Smooth muscle cell of the pulmonary artery (primary cell): Measurements from ENCODE around the gene PABPC1L. TPM values are rescaled to one million over a fixed set of nuclear protein-coding genes. Genes with fewer than 3 reads are reported as not detected.

Experiments
- total RNA-seq: library from RNA; depleted of rRNA; stranded (reverse); fragments of >200 nt; gene quantifications from 2 replicates; pipeline ENCODE4 v1.2.3, GENCODE V29; 2014

PABPC1L gene
- 9.9 and 19.4 TPM in 2 replicates for total RNA-seq

DNA sequence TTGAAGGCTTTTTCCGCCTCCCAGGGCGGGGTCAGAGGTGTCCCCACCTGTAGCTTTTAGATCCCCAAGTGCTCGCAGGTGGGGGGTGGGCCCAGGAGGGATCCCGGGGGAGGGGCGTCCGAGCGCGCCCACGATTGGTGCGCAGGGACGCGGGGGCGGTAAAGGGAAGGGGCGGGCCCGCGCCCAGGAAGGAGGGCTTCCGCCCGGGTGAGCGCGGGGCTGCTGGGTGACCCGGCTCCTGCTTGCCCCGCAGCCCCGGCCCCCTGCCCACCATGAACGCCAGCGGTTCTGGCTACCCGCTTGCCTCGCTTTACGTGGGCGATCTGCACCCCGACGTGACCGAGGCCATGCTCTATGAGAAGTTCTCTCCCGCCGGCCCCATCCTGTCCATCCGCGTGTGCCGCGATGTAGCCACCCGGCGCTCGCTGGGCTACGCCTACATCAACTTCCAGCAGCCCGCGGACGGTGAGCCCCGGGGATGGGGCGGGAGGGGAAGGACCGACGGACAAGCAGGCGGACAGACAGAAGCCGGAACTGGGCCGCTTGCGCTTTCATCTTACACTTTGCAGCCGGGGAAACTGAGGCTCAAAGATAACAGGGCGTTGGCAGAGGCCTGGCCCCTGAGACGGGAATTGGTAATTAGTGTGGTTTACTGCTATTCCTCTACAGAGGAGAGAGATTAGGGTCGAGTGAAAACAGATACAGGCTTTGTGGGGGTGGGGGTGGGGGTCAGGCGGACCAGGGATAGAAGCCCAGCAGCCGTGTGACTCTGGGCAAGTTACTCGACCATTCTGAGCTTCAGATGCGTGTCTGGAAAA, at the start of gene PABPC1L:
TSS of gene PABPC1L (plus strand) at position 189 of the 818 bp plus-strand sequence. CDS start at position 273, 84 bp downstream.

DNA sequence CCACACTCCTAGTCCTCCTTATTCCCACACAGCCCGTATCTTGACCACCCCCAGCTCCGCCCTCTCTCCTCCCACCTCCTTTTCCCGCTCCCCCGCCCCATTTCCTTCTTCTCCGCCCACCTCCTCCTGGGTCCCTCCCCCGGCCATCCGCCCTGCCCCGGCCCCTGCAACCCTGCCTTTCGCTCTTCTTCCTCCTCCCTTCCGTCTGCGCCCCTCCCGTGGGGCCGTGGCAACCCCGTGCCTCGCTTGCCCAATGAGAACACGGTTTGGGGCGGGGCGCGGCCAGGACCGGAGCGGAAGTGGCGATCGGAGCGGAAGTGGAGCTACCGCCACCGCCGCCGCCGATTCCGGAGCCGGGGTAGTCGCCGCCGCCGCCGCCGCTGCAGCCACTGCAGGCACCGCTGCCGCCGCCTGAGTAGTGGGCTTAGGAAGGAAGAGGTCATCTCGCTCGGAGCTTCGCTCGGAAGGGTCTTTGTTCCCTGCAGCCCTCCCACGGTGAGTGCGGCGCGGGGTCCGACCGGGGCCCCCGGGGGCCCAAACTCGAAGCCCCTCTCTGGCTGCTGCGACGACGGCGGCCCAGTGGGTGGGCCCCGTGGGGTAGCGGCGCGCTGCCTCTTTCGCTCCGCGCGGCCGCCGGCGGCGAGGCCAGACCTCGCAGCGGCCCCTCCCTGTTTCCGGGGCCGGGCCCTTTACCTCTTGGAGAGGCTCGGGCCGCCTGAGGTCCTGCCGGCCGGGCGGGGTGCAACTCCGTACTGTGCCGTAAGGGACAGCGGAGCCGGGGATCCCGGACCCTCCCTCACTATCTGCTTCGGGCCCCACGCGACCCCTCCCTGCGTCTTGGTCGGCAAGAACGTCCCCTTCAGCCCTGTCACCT, 24.2 kb upstream of the PABPC1L start, which contains the start of gene YWHAB:
TSS of gene YWHAB (plus strand) at position 314 of the 874 bp plus-strand sequence. CDS start 15,829 bp downstream, outside the sequence.

DNA sequence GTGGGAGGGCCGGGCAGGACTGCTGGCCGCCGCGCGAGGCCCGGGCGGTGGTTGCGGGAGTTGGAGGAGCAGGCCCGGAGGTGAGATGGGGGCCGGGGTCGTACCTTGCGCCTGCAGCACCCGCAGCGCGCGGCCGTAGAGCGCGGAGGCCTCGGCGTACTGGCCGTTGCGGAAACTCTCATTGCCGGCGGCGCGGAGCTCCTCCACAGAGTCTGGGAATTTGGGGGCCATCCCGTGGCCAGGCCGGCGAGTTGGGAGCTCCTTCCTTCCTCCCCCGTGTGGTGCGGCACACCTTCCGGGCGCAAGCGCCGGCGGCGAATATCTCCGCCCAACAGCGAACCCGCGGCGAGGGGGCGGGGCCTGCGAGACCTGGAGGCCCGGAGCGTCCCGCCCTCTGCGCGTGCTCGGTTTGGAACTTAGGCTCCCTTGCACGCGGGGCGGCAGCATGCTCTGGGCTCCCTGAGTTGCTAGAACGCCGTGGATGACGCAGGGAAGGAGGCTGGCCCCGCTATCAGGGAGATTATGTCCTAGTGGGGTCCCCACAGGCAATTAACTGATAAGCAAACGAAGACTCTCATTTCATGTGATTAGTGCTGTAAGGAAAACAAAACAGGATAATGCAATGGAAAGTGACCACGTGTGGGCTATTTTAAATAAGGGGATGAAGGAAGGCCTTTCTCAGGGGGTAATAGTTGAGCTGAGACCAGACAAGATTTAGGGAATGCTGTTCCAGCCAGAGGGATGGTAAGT, 50.4 kb downstream of the PABPC1L start, which contains the start of gene TOMM34:
TSS of gene TOMM34 (minus strand) at position 295 of the 750 bp plus-strand sequence. CDS start at position 231, 64 bp downstream.

DNA sequence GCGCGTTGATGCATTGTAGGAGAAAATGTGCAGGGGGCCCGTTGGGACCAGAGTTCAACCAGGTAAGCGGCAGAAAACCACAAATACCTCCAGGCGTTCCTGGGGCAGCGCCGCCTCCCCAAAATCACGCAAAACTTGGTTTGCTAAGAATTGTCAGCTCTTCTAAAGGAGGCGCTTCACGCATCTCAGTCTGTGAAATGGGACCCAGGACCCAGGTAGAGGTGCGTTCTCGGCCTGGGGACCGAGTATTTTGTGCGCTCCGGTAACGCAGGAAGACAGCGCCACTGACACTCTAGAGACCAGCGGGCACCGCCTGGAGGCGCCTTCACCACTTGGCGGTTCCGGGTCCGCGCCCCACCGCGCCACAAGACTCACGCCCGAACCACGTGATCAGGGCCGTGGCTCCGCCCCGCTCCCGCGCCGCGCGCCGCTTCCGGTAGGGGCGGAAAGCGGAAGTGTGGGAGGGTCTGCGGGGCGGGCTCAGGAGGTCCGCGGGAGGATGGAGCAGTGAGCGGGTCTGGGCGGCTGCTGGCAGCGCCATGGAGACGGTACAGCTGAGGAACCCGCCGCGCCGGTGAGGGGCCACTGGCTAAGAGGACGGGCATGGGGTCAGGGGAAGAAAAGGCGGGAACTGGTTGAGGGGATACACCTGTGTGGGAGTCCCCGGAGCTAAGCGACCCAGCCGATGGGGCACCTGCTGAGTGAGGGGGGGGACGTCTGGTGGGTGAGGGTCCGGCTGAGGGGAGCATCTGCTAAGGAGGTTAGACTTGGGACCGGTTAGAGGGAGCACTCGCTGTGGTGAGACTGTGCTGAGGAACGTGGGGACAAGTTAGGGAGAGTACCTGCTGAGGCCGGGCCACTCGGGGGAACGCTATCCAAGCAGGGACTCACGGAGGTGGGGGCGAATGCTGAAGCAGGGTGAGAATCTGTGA, 56.4 kb downstream of the PABPC1L start, which contains the start of gene STK4:
TSS of gene STK4 (plus strand) at position 483 of the 932 bp plus-strand sequence. CDS start at position 540, 57 bp downstream.

Other genes with a start within 250 kb of the PABPC1L start
- gene CCN5, start 194.7 kb upstream of the PABPC1L start, total RNA-seq, result 3.0 and 36.4 TPM in 2 replicates
- gene KCNK15, start 164.2 kb upstream of the PABPC1L start, total RNA-seq, result 4.8 and 15.8 TPM in 2 replicates
- 0.39 and 1.3 TPM in 2 replicates for gene RIMS4, start 99.5 kb upstream of the PABPC1L start, total RNA-seq
- gene YWHAB, start 24.4 kb upstream of the PABPC1L start, total RNA-seq, result 109 and 120 TPM in 2 replicates
- gene TOMM34, start 50.3 kb downstream of the PABPC1L start, total RNA-seq, result 12.0 and 21.7 TPM in 2 replicates
- 29.5 and 38.2 TPM in 2 replicates for gene STK4, start 56.5 kb downstream of the PABPC1L start, total RNA-seq
- 1.4 and 2.4 TPM in 2 replicates for gene KCNS1, start 191.1 kb downstream of the PABPC1L start, total RNA-seq
- gene WFDC5, start 205.1 kb downstream of the PABPC1L start, total RNA-seq, result not detected in 2 replicates
- gene WFDC12, start 214.4 kb downstream of the PABPC1L start, total RNA-seq, result not detected in 2 replicates